BJ (cell line): Measurements from ENCODE around the gene PAFAH2. TPM values are rescaled to one million over a fixed set of nuclear protein-coding genes. Genes with fewer than 3 reads are reported as not detected.

Source experiments
- CTCF ChIA-PET: fragments of 350-600 bp; formaldehyde crosslinking; extraction: SDS; loops from one replicate; lab custom pipeline; 2021; ENCODE audit warnings: antibody characterized with exemption, inconsistent platforms; lab: Yijun Ruan, JAX
- POLR2A ChIA-PET: fragments of 300-600 bp; sonication (Branson Sonifier 250); formaldehyde crosslinking; extraction: SDS; loops from one replicate; lab custom pipeline; 2021; ENCODE audit warnings: antibody characterized with exemption; lab: Charles Lee
- DNase-seq: peaks from one replicate; pipeline ENCODE4 v3.0.0-alpha.2; 2011; ENCODE audit warnings: low read depth
- H3K27me3 ChIP-seq: 2 replicates; pipeline ENCODE4 v1.6.0; 2011; ENCODE audit warnings: low read length; ENCODE audit not compliant: control insufficient read depth, insufficient read depth
- H3K36me3 ChIP-seq: 2 replicates; pipeline ENCODE4 v1.5.1; 2011; ENCODE audit warnings: low read length; ENCODE audit not compliant: control insufficient read depth, insufficient read depth
- H3K4me3 ChIP-seq: 2 replicates; pipeline ENCODE4 v1.5.1; 2011; ENCODE audit warnings: low read depth, mild to moderate bottlenecking, control low read depth, low read length
- polyA plus RNA-seq: library from polyadenylated mRNA; depleted of rRNA; stranded (reverse); fragments of >200 nt; gene quantifications from 2 replicates; pipeline ENCODE4 v1.2.3, GENCODE V29; 2011
- TF ChIP-seq, protein P1 (sequence below): IDR thresholded peaks from 2 replicates; pipeline ENCODE4 v1.5.1; 2011; ENCODE audit warnings: low read depth, mild to moderate bottlenecking, control low read depth, inconsistent platforms, low read length, moderate library complexity; ENCODE audit not compliant: insufficient read depth

PAFAH2 gene
- polyA plus RNA-seq, 1 experiment = 11.9 TPM

DNA sequence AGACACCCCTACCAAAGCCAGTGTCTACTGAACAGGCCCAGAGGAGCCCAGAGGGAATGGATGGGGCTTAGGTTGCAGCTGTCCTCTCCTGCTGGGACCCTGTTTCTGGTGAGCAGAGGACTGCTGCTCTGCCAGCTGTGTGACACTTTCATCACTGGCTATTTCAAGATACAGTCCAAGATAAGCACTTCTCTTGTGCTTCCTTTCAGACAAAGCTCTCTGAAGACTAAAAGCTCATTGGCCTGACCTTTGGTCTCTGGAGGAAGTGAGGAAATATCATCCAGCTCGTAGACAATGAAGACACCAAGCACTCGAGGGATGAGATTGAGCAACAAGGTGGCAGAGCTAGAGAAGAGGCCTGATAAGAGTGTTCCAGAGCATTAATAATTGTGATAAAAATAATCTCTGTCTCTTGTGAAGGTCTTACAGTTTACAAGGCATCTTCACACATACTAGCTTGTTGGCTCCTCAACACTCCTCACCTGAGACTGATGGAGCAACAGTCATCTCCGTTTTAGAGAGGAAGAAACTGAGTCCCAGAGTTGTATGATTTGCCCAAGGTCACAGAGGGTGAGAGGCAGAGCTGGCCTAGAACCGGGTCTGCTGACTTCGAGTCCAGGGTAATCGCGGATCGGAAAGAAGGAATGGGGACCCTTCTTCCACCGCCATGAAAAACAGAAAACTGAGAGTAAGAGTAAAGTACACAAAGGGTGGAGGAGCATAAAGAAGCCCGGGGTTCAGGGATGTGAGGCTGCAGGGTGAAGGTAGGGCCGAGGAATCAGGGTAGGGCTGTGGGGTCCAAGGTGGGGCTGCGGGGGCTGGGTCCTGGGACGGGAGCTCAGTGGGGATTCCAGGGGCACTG is 666 bp downstream of the PAFAH2 start:
- Histone ChIP-seq H3K27me3 (no peaks in the 10 kb centered on the region), H3K36me3 (no peaks in the 10 kb centered on the region), H3K4me3 (peak overlapping the region; percentile 49)
- no peak for DNase-seq
- POLR2A ChIA-PET = interaction anchor here (0.6 to 1.7 kb wide), 7 partner anchors 39 to 177 kb away, joined by 3 to 22 read pairs (median 4); partner anchors contain the start of gene MTFR1L
- TF ChIP-seq, protein P1, sequence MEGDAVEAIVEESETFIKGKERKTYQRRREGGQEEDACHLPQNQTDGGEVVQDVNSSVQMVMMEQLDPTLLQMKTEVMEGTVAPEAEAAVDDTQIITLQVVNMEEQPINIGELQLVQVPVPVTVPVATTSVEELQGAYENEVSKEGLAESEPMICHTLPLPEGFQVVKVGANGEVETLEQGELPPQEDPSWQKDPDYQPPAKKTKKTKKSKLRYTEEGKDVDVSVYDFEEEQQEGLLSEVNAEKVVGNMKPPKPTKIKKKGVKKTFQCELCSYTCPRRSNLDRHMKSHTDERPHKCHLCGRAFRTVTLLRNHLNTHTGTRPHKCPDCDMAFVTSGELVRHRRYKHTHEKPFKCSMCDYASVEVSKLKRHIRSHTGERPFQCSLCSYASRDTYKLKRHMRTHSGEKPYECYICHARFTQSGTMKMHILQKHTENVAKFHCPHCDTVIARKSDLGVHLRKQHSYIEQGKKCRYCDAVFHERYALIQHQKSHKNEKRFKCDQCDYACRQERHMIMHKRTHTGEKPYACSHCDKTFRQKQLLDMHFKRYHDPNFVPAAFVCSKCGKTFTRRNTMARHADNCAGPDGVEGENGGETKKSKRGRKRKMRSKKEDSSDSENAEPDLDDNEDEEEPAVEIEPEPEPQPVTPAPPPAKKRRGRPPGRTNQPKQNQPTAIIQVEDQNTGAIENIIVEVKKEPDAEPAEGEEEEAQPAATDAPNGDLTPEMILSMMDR = no peak
- CTCF ChIA-PET = interaction anchor here (0.6 to 12.7 kb wide), 31 partner anchors 9 to 389 kb away, joined by 3 to 308 read pairs (median 3); partner anchors contain the start of gene STMN1

DNA sequence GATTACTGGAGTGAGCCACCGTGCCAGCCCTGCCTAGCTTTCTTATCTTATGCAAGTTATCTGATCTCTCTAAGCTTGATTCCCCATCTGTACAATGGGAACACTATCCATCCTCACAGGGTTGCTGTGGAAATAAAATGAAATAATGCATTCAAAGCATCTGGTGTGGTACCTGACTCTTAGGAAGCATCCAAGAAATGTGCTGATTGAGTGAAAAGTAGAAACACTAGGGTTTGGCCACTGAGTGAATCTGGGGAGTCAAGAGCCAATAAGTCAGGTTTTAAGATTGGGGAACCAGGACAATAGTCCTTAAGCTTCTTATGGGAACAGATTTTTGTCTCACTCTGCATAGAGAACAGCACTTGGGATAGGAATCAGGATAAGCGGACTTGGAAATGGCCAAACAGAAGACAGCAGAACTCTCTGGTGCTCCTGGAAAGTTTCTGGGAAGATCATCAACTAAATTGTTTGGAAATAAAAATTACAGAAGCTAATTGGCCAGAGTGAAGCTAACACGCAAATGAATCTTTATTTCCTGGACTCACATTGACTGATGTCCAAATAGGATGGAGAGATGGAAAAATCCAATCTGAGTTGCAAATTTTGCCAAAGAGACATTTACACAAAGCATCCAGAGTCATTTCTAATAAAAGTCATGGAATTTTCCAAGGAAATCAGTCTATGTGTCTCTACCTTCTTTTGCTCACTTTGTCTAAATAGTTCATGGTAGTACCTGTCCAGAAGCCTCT is 3.3 kb downstream of the PAFAH2 start:
- ChIA-PET POLR2A (interaction anchor here (0.6 kb wide), 1 partner anchor 132 kb away, joined by 6 read pairs; no protein-coding TSS in a partner anchor), CTCF (interaction anchor here (0.9 to 12.7 kb wide), 3 partner anchors 42 to 119 kb away, joined by 3 to 308 read pairs (median 3); partner anchors contain the start of genes PAQR7 and STMN1)
- no peak for DNase-seq
- TF ChIP-seq, protein P1 = no peak
- H3K4me3 ChIP-seq = no peak overlapping the region
- H3K36me3 ChIP-seq = no peaks in the 10 kb centered on the region
- no peaks in the 10 kb centered on the region for H3K27me3 ChIP-seq

GRCh38 chr1:25993197-25993951 is 4.5 kb downstream of the PAFAH2 start:
- POLR2A ChIA-PET = no interaction called here

DNA sequence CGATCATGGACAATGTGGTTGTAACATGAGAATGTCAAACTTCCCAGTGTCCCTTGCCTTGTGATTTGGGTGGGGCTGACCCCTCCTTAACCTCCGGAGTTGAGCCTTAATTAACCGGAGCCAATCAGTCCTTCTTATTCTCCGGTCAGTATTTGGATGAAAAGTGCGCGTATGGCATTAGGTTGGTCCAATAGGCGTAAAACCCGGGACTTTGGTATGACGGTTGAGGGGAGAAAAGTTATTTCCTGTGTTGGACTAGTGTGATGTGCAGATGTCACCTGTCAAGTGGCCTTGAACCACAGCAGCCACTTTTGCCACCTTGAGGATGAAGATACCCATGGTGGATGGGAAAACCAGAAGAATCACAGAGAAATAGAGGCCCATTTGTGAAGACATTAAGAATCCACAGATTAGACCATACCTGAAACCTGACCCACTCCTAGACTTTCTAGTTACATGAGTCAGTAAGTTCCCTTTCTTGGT is 5.1 kb downstream of the PAFAH2 start:
- Histone ChIP-seq H3K27me3 (no peaks in the 10 kb centered on the region), H3K36me3 (0 out of 2 replicates have a peak, but pooled peaks cover 1% of the 10 kb centered on the region), H3K4me3 (no peak overlapping the region)
- no peak for DNase-seq
- POLR2A ChIA-PET = no interaction called here
- TF ChIP-seq, protein P1 = no peak
- CTCF ChIA-PET = interaction anchor here (12.7 kb wide), 1 partner anchor 92 kb away, joined by 308 read pairs; the partner anchor contains the start of gene STMN1

More at GRCh38 chr1:25993197-25993951, 4.5 kb downstream of the PAFAH2 start:
- no peaks in the 10 kb centered on the region for H3K27me3 ChIP-seq
- H3K4me3 ChIP-seq = no peak overlapping the region
- CTCF ChIA-PET = interaction anchor here (0.6 to 12.7 kb wide), 2 partner anchors 93 to 1400 kb away, joined by 3 to 308 read pairs; partner anchors contain the start of gene STMN1
- TF ChIP-seq, protein P1 = no peak
- DNase-seq = no peak
- no peaks in the 10 kb centered on the region for H3K36me3 ChIP-seq
